CD4-positive, alpha-beta T cell treated with Interleukin-15 for 1 hour (primary cell): ENCODE measurements around the gene MEF2C.

Experiments used
- DNase-seq: peaks from one replicate; pipeline ENCODE4 v3.0.0-alpha.2; 2020

Gene MEF2C

DNA sequence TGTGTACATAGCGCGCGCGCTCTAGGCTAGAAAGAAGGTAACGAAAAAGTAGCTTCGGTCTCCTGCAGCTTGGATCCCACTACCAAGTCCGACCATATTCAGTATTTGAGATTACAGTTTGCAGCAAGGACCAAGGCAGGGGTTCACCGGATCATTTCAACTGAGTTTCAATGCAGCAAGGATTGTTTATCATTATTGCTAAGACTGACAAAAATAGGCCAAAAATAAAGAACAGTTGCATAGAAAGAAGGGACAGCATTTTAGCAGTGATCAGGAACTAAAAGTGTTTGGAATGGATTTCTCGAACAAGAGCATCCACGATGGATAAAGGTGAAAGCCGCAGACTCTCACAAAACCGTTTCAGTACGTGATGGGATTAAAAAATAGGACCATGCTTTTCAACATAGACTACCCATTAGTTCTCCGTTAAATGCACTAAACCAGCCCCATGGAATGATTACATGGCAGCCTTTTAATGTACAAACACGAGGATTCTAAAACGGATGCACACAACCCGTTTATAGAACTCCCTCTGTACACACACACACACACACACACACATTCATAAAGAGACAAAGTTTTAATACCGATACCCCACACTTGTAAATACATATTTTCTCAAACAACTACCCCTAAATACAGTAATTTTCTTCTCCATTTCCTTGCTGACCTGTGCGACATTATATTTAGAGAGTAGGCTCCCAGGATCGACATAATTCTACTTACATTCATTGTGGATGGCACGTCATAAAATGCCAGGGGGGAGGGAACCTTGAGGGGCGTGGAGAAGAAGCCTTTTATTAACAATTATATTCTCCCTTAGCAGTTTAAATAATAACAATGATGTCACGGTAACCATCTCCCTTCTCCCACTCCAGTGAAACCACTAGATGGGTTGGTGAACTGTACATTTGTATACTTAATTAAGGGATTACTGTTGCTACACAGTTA lies 197.1 kb downstream of the MEF2C start:
- DNase-seq, result no peak

DNA sequence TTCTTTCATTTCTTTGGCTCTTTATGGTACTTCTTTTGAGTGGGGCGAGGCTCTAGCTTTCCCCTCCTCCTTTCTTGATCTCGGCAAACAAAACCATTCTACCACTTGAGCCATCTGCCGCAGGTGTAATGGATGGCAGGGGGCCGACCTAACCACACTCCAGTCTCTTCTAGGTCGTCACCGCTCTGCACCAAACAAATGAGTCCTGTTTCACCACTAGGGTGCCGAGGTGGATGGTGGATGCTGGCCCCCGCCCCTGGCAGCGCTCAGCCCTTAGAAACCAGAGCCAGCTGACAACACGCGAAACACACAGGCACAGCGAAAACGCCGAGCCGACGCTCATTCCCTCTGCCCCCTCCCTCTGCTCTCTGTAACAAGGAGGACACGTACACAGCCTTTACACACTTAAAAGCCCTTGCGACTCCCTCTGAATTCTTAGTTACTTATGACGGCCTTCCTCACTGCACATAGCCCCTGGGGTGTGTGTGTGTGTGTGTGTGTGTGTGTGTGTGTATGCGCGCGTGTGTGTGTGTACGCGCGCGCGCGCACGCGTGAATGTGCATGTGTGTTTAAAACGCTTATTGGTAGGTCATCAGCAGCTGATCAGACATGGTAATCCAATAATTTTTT lies 199.4 kb downstream of the MEF2C start:
- no peak for DNase-seq

DNA sequence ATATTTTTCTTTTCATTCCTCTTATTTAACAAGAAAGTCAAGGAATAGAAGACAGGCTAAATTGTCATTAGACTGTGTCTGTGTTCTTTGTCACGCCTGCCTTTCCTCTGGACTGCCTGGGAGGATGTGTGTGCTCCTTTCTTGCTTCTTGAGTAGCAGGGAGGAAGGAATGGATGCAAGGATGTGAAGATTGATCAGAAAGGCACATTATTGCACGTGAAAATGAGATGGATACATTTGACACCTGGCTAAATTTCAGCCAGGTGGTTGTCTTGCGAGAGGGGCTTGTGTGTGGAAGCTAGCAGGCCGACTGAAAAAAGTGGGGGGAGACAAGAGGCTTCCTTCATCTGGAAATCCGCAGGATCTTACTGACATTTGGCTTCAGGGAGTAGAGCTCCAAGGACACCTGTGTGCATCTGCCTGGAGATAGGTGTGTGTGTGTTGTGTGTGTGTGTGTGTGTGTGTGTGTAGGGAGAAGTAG lies 200.1 kb downstream of the MEF2C start:
- DNase-seq, result no peak

DNA sequence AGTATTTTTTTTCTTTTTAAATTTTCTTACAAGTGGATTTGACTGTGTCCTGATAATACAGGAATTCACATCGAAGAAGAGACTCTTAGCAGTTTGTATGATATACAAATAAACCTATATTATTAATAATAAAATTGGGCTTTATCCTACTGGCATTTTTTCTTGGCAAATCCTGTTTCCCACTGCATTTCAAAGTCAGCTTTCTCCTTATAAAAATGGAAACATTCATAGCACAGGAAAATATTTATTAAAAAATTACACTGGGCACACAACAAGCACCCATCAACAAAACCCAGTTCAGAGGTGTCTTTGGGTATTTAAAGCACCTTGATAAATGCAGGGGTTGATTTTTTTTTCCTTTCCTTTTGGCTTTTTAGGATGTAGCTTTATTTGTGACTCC lies 200.9 kb downstream of the MEF2C start:
- no peak for DNase-seq

DNA sequence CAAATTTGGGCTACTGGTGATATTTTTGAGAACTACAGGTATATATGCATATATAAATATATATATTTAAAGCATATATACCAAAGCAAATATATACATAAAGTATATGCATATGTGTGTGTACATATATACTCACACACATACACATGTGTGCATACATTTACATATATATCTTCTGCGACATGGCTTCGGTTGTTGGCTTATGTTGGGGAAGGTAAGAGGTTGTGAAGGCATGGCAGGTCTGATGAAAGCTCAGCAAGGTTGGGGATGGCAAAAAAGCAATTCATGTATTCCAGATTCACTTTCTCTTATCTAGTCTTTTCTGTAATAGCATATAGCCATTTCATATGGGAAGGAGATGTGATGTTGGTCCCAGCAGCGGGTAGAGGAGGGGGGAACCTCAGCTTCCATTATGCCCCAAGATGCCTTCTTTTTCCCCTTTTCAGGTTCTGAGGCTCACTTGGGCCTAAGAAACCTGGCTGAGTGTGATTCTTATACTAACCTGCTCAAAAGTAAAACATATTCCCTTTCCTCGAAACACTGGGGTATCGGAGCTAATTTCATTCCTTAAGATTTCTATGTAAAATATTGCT lies 201.7 kb downstream of the MEF2C start:
- DNase-seq, result no peak

DNA sequence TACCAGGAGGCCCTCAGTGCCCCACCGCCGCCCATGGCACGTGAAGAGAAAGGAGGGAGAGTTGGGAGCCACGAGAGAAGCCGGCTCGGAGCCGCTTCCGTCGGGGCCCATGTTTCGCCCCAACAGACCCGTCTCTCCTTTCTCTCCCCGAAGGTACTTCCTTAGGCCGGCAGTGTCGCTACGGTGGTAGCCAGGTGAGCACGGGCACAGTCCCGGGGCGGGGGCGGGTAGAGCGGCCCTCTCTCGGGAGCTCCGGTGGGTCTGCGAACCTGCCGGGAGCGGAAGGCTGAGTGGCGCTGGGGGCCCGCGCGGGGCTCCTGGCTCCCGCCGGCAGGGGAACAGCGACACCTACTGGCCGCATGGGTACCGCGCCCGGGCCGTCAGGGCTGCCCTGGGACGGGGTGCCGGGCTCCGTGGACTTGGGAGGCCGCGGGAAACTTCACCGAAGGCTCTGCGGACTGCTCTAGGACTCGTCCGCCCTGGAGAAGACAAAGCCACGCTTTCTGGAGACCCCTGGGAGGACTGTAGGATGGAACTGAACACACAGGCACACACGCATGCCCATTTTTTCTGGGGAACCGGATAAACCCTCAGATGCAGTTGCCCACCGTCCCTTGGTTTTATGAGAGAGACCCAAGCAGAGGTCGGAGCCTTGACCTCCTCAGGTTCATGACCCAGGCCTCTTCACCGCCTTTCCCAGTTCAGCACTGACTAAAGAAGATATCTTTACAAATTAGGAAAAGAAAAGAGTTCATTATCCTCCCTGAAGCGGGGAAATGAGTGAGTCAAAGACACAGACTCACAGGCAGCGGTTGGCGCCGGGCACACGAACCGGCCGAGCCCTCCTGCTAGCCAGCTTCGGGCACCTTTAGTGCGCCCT lies 202.5 kb downstream of the MEF2C start:
- DNase-seq, result peak; percentile 60

DNA sequence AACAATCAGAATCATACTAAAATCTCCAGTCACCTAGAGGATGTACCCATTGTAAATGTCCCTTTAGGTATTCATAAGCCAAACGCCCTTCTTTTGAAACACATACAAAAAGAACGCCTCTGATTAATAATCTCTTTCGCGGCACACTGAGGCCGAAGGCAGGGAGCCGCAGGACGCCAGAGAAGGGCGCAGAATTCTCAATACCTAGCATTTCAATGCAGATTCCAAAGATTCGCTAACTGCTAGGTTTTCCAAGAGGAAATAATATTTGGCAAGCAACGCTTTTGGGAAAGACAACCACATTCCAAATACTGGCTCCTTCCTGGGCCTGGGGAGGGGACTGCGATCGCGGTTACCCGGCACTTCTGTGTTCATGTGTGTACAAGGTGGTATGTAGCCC lies 203.3 kb downstream of the MEF2C start:
- DNase-seq, result no peak

DNA sequence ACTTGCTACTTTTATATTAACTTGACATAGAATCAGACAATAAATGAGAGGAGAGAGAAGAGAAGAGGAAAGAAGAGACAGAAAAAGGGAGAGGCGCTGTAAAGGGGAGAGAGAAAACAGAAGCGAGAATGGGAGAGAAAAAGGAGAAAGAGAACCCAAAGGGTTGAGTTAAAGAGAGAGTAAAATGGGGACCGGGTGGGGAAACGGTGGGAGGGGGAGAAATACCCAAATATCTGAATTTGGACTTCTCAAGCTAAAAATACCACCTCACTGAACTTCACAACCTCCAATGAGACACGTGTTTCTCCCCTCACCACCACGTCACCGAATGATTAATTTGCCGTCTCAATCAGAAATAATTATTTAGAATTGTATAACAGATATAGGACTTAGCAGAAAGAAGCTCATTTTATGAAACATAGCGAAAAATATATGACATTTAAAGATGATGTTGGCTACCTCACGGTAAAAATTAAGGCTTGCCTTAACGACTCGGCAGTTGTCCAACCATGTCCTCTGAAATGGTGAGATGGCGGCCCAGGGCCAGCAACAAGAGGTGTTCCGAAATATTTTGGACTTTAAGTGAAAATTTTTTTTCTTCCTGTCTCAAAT lies 204.1 kb downstream of the MEF2C start:
- DNase-seq, result no peak

DNA sequence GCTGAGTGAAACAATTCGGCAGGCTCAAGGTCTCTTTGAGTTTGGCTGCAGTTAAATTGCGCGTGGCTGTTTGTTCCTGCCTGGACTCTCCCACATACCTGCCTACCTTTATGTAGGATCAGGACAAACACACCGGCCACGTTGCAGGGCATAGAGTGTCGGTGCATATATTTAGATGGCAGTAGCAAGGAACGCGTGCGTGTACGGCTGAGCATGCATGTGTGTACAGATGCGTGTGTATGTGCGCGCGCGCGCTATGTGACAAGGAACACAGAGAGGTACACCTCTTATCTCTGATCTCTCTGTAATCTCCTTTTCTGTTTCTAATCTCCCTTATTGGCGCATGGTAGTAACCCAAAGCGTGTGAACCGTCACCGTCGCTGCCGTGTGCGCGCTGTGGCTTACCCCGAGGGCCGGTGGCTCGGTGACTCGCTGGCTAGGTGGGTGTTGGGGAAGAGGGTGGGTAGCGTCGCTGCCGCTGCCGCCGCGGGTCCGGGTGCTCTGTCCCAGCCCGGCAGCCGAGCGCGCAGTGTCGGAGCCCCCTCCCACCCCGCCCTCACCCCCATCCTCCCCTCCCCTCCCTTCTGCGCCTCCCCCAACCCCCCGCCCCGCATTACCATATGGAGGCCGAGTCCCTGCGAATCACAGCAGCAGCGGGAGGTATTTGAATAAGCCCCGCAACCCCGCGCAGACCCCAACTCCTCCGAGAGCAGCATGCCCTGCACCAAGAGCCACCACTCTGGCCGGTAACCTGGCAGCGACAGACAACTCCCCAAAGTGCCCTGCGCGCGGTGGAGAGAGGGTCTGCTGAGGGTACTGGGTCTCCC lies 204.8 kb downstream of the MEF2C start:
- no peak for DNase-seq

DNA sequence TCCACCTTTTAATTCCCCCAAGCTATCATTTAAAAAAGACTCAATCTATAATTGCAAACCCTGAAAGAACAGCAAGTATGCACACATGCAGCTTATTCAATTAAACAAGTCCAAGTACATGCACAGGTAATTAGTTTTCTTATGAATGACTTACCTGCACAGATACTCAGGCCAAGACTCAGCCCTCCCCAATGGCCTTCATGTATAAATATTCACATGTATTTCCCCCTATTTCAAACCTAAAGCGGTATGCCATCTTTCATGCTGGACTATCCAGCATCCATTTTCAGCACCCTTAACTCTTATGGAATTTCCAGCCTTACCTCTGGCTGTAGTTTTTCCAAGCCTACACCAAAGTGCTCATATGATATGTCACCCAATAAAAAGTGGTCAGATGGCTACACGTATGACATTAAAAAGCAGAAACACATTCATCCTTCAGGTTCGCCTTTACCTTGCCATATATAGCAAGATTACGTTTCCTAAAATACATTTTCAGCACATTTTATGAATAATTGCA lies 205.5 kb downstream of the MEF2C start:
- no peak for DNase-seq

DNA sequence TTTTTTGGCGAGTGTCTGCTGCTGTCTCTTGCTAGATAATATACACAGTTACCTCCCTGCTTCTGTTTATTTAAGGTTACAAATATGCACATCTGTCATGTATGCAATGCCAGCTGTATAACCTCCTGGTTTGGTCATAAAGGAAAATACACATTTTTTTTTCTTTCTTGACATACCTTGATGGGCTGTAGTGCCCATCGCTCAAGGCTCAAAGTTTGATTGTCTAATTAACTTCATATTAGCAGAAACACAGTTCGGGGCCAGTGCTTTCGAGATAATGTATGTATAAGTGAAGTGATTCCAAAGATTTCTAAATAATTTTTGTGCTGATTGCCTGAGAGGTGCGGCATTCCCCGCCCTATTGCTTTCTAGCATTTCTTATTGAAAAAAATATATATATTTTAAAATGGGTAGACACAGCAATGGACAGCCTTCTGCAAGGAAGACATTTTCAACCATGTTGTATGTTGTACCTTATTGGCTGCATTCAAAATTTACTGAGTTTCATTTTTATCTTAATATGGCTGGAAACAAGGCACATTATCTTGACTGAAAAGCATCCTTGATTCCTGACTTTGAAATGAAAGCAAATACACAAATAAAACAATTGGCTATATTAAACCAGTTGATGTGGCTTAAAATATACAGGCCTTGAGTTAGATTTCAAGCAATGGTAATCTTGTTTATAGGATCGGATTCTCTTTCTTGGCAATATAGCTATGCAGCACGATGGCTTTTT lies 206.2 kb downstream of the MEF2C start:
- DNase-seq, result no peak

DNA sequence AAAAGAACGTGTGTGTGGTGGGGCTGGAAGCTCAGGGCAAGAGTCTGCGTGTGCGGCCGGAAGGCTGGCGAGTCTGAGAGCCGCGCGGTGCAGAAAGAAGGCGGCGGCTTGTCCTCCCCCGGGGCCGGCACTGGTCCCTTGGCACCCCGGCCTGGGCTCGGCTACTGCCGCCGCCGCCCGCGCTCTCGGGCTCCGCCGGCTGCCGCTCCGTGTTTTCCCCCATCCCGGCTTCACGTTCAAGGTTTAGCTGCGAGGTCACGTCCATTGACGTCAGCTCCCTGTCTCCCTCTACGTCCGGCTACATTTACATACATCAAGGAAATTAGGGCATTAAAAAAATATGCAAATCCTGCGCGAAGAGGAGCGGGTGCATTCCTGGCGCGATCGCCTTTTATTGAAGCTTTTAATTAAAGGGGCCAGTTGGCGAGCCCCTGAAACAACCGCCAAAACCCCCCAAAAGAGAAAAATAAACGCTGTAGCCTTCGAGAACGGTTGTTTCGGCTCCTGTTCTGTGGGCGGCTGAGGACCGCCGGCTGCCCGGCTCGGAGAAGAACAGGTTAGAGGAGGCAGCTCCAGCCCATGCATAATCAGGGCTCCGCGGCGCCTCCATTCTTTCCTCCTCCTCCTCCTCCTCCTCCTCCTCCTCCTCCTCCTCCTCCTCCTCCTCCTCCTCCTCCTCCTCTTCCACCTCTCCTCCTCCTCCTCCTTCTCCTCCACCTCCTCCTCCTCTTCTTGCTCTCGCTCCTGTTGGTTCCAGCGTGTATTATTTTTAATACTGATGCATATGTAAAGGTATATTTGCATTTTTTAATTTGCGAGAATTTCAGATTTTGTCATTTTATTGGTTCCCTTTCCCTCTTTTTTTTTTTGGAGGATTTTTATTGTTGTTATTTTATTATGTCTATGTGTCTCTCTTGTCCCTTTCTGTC lies 207.0 kb downstream of the MEF2C start:
- no peak for DNase-seq

DNA sequence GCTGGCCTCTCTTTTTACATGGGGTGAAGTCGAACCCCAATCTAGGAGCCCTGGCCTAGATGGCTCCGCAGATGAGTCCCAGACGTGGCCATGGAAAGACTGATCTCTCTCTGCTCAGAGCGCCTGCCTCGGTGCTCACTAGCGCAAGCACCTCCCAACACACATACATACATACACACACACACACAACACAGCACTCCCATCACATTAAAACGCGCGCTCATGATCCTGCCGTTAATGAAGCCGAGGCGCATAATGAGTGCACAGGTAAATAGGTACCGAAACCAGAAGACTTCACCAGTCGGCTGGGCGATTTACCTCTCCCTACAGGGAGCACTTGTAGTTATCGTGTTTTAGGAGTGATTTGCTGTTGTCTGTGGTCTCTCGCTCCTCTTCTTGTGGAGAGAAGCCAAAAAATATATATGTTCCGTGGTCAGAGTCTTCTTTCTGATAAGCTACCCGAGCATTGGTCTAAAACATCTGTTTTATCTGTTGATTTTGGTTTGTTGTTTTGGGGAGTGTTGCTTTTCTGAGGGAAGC lies 207.7 kb downstream of the MEF2C start:
- DNase-seq, result no peak

DNA sequence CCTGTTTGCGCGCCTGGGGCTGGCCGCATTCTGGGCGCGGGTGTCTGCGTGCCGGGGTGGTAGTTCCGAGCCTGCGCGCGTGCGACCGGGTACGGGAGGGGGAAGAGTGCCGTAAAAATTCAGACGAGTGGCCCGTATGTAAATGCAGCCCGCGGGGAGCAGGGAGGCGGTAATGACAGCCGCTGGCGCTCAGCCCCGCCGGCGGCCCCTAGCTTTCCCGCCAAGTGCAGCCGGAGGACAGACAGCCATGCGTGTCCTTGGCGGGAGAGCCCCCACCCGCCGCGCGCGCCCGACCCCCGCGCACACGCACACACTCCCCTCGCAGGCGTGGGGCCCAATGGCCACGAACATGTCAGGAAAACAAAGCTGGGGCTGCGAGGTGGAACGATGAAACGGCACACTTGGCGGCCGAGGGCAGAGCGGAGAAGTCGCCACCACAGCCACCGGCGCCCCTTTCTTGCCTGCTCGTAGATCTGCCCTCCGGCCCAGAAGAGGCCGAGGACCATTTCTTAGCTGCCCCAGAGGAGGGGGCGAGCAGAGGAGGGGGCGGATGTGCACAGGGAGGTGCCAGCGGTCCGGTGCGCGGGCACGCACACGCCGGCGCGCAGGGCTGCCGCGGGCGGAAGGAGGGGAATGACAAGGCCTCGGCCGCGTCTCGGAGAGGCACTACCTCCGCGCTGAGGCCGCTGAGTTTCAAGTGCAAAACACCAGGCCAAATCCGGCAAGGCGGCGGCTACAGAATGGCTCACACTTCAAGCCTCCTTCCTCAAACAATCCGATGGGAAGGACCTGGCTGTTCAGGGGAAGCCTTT lies 208.4 kb downstream of the MEF2C start:
- no peak for DNase-seq

DNA sequence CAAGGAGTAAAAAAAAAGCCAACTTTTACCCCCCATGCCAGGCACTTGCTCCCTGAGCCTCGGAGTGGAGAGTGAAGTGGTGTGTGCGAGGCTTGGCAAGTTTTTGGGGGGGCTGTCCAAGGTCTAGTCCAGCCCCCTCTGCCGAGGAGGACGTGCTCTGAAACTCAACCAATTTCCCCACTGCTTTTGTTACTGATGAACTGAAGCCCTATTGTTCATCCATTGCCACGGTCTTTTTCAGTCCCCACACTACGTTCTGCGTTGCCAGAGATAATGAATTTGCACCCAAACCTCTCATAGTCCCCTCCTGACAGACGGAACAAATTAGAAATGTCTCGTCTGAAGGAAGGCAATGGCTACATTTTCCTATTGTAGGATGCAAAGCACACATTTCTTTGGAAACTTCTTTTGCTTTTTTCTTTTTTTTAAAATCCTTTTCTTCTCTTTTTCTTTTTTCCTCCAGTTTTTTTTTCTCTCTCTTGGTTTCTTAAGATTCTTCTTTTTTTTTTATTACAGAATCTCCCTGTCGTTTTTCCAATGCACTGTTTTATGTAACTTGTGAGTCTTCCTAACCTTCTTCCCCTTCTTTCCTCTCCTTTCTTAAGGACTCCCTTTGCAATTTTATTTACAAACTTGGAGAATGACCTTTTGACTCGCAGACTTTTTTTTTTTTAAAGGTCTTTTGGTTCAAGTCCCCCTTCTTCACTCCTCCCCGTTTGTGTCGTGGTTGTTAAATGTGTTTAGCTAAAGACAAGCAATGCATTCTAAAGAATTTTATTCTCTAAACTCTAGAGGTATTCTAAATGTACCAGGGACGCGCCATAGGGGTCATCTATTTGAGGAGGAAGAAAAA lies 209.5 kb downstream of the MEF2C start:
- DNase-seq, result no peak

DNA sequence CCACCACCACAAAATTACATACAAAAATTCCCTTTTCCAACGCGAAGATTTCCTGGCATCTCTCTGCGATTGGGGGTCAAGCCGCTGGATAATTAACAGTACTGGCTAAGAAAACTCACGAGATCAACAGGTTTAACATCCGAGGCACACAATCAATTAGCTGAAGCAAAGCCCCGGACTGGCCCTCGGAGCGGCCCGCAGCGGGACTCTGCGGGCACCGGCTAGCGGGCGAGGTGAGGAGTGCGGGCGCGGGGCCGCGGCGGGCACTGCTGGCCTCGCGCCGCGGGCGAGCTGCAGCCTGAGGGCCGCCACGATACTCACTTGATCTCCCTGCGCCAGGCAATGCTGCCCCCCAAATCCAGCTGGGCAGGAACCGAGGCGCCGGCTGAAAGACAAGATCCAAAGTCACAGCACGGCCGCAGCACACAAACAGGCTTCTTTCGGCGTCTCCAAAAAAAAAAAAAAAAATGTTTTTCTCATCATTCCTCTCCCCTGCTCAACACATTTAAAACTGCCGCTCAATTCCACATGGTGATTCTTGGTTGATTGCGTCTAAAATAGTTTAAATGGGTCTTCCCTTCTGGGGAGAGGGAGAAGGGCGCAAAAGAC lies 210.2 kb downstream of the MEF2C start:
- DNase-seq, result no peak
